Stomach (tissue), 4 donors: ENCODE results near the gene MUC21.

Experiments used
- CTCF ChIP-seq, 7 experiments: fragments of 450-650 bp in 4 of 7; fragments of 200-600 bp in 3 of 7; sonication (generic) in 3 of 7; IDR thresholded peaks; one replicate each; pipeline ENCODE4 v1.5.1; 2016 to 2019; ENCODE audit warnings: antibody characterized with exemption in 7 of 7, control low read depth in 2 of 7, mild to moderate bottlenecking in 1 of 7
- EP300 ChIP-seq: sonication (generic); formaldehyde crosslinking; IDR thresholded peaks from one replicate; pipeline ENCODE4 v1.6.1; 2017; ENCODE audit warnings: antibody characterized with exemption
- POLR2A ChIP-seq, 4 donors: fragments of 450-650 bp; IDR thresholded peaks; one replicate each; pipeline ENCODE4 v1.6.1; 2016; ENCODE audit warnings: antibody characterized with exemption in 4 of 4, control low read depth in 2 of 4, mild to moderate bottlenecking in 1 of 4, moderate library complexity in 1 of 4
- POLR2AphosphoS5 ChIP-seq, 3 donors: sonication (generic); formaldehyde crosslinking; IDR thresholded peaks; one replicate each; pipeline ENCODE4 v1.6.1; 2016; ENCODE audit warnings: antibody characterized with exemption in 3 of 3

GRCh38 chr6:31016659-31017299, 33.3 kb downstream of the MUC21 start:
- TF ChIP-seq POLR2A (IDR thresholded peaks at IDR 0.05) (no peak), CTCF (IDR thresholded peaks at IDR 0.05) (no peak), EP300 (no peak), POLR2AphosphoS5 (IDR thresholded peaks at IDR 0.05) (no peak)
